GM23248 (cell line): Measurements from ENCODE around the gene VCL. TPM values are rescaled to one million over a fixed set of nuclear protein-coding genes. Genes with fewer than 3 reads are reported as not detected.

ENCODE experiments used
- DNase-seq: peaks from one replicate; pipeline ENCODE4 v3.0.0-alpha.2; 2015
- H2AFZ ChIP-seq: fragments of 200-600 bp; sonication (generic); 2 replicates; pipeline ENCODE4 v1.6.1; 2016; ENCODE audit warnings: antibody characterized with exemption
- H3F3A ChIP-seq: fragments of 200-600 bp; sonication (generic); 2 replicates; pipeline ENCODE4 v1.6.1; 2016; ENCODE audit warnings: mild to moderate bottlenecking, antibody characterized with exemption, mixed run types; ENCODE audit not compliant: insufficient read depth
- H3K27ac ChIP-seq: fragments of 200-600 bp; sonication (generic); 2 replicates; pipeline ENCODE4 v1.5.1; 2016; ENCODE audit warnings: mild to moderate bottlenecking
- H3K27me3 ChIP-seq: fragments of 200-600 bp; sonication (generic); replicated peaks from 2 replicates; pipeline ENCODE4 v1.6.1; 2016; ENCODE audit warnings: mild to moderate bottlenecking; ENCODE audit not compliant: insufficient read depth
- H3K36me3 ChIP-seq: fragments of 200-600 bp; sonication (generic); 2 replicates; pipeline ENCODE4 v1.6.1; 2016; ENCODE audit warnings: low read depth, mild to moderate bottlenecking
- H3K4me1 ChIP-seq: fragments of 200-600 bp; sonication (generic); 2 replicates; pipeline ENCODE4 v1.6.1; 2016; ENCODE audit warnings: mild to moderate bottlenecking; ENCODE audit not compliant: insufficient read depth
- H3K4me2 ChIP-seq: fragments of 200-600 bp; sonication (generic); one replicate; pipeline ENCODE4 v1.6.1; 2016; ENCODE audit warnings: mild to moderate bottlenecking; ENCODE audit not compliant: unreplicated experiment
- H3K4me3 ChIP-seq: fragments of 200-600 bp; sonication (generic); 2 replicates; pipeline ENCODE4 v1.5.1; 2016; ENCODE audit warnings: mild to moderate bottlenecking
- H3K79me2 ChIP-seq: fragments of 200-600 bp; sonication (generic); 2 replicates; pipeline ENCODE4 v1.6.1; 2016; ENCODE audit warnings: mild to moderate bottlenecking; ENCODE audit not compliant: insufficient read depth
- H3K9ac ChIP-seq: fragments of 200-600 bp; sonication (generic); 2 replicates; pipeline ENCODE4 v1.6.1; 2016; ENCODE audit warnings: mild to moderate bottlenecking
- H3K9me2 ChIP-seq: fragments of 200-600 bp; sonication (generic); 2 replicates; pipeline ENCODE4 v1.6.1; 2016; ENCODE audit warnings: mixed run types, mild to moderate bottlenecking, moderate library complexity; ENCODE audit not compliant: insufficient read depth
- H3K9me3 ChIP-seq: fragments of 200-600 bp; sonication (generic); one replicate; pipeline ENCODE4 v1.6.1; 2017; ENCODE audit warnings: low read depth
- H4K20me1 ChIP-seq: fragments of 200-600 bp; sonication (generic); 2 replicates; pipeline ENCODE4 v1.6.0; 2016; ENCODE audit not compliant: insufficient read depth
- EZH2 ChIP-seq: fragments of 200-600 bp; sonication (generic); IDR thresholded peaks from 2 replicates; pipeline ENCODE4 v1.6.1; 2018; ENCODE audit warnings: antibody characterized with exemption, mild to moderate bottlenecking; ENCODE audit not compliant: insufficient read depth, poor library complexity, severe bottlenecking
- EZH2phosphoT487 ChIP-seq: fragments of 200-600 bp; sonication (generic); IDR thresholded peaks from 2 replicates; pipeline ENCODE4 v1.6.1; 2018; ENCODE audit warnings: antibody characterized with exemption, moderate library complexity, mild to moderate bottlenecking, low read depth; ENCODE audit not compliant: insufficient read depth
- WGBS, 2 experiments: methylation state at CpG; one replicate each; pipeline ENCODE4 v1.1.6; 2015 to 2017; ENCODE audit warnings: low lambda C conversion rate in 2 of 2, low coverage in 1 of 2; ENCODE audit errors: missing lambda C conversion rate in 2 of 2; 5-methylcytosine and 5-hydroxymethylcytosine counted together
- in situ Hi-C: fragments of 300-500 bp; cut with MboI; formaldehyde crosslinking; loops from 2 replicates; pipeline ENCODE4 v1.15.0; 2020
- polyA plus RNA-seq: library from polyadenylated mRNA; unstranded; fragments of >200 nt; fragmentation: Nextera tagmentation; extraction: Ambion mirVana; gene quantifications from 2 replicates; pipeline ENCODE4 v1.2.1, GENCODE V29; 2016
- total RNA-seq: library from RNA; depleted of rRNA; stranded (reverse); fragments of >200 nt; shearing (Covaris generic); gene quantifications from 2 replicates; pipeline ENCODE4 v1.2.3, GENCODE V29; 2014

VCL gene
- total and polyA plus RNA-seq, 2 experiments from 2014 or later = 177 to 235 TPM

- no peak overlapping the region for H3K9ac ChIP-seq
- peaks cover 23% of the 10 kb centered on the region; the same call in 1 of the 2 replicates for H3K4me1 ChIP-seq
- DNase-seq = peak; percentile 72
- H3K27ac ChIP-seq = no peak overlapping the region
- no peaks in the 10 kb centered on the region for H3K27me3 ChIP-seq
- no peaks in the 10 kb centered on the region for H3K9me3 ChIP-seq
- H4K20me1 ChIP-seq = no peaks in the 10 kb centered on the region
- no peak overlapping the region for H2AFZ ChIP-seq
- H3K79me2 ChIP-seq = peaks cover 42% of the 10 kb centered on the region
- H3K4me2 ChIP-seq = no peak overlapping the region
- no peak for TF ChIP-seq EZH2phosphoT487
- TF ChIP-seq EZH2 = no peak
- H3K9me2 ChIP-seq = no peaks in the 10 kb centered on the region
- no peaks in the 10 kb centered on the region for H3F3A ChIP-seq
- no peaks in the 10 kb centered on the region for H3K36me3 ChIP-seq
- in situ Hi-C loops = no loop called here
- WGBS, 2 experiments = 26 to 43% methylated on average over 4 of the region's 4 CpGs
- H3K4me3 ChIP-seq = no peak overlapping the region
These were observed 155.2 kb downstream of the VCL start for GRCh38 chr10:74153123-74153522.

- Histone ChIP-seq H2AFZ (no peak overlapping the region), H3K9ac (no peak overlapping the region), H3K9me3 (no peaks in the 10 kb centered on the region), H3K36me3 (no peaks in the 10 kb centered on the region), H4K20me1 (no peaks in the 10 kb centered on the region), H3K27me3 (no peaks in the 10 kb centered on the region), H3K4me1 (peaks cover 23% of the 10 kb centered on the region; the same call in 1 of the 2 replicates), H3K79me2 (peaks cover 37% of the 10 kb centered on the region), H3K9me2 (no peaks in the 10 kb centered on the region), H3K4me3 (no peak overlapping the region), H3K27ac (no peak overlapping the region), H3F3A (no peaks in the 10 kb centered on the region), H3K4me2 (no peak overlapping the region)
- TF ChIP-seq EZH2phosphoT487 (no peak), EZH2 (no peak)
- in situ Hi-C loops = no loop called here
- DNase-seq = no peak
- whole genome bisulfite sequencing, 2 experiments = 93 to 98% methylated on average over 4 of the region's 4 CpGs
These were observed 155.8 kb downstream of the VCL start for GRCh38 chr10:74153676-74154075.

- H3K27me3 ChIP-seq = no peaks in the 10 kb centered on the region
- 68 to 73% methylated on average over 2 of the region's 2 CpGs for WGBS, 2 experiments
- H3K79me2 ChIP-seq = 0 out of 2 replicates have a peak, but pooled peaks cover 17% of the 10 kb centered on the region
- no peak overlapping the region for H3K4me3 ChIP-seq
- no peak overlapping the region for H2AFZ ChIP-seq
- in situ Hi-C loops = no loop called here
- TF ChIP-seq EZH2 (no peak), EZH2phosphoT487 (no peak)
- H3K27ac ChIP-seq = no peak overlapping the region
- no peaks in the 10 kb centered on the region for H3K36me3 ChIP-seq
- H4K20me1 ChIP-seq = no peaks in the 10 kb centered on the region
- H3K4me1 ChIP-seq = peaks cover 16% of the 10 kb centered on the region; the same call in 1 of the 2 replicates
- H3F3A ChIP-seq = no peaks in the 10 kb centered on the region
- DNase-seq = no peak
- H3K4me2 ChIP-seq = no peak overlapping the region
- no peaks in the 10 kb centered on the region for H3K9me2 ChIP-seq
- no peak overlapping the region for H3K9ac ChIP-seq
- no peaks in the 10 kb centered on the region for H3K9me3 ChIP-seq
These were observed 159.0 kb downstream of the VCL start for GRCh38 chr10:74156919-74157289.

GRCh38 chr10:74160013-74160412 is 162.1 kb downstream of the VCL start:
- no peaks in the 10 kb centered on the region for H3K9me3 ChIP-seq
- no peak overlapping the region for H3K4me3 ChIP-seq
- 0 out of 2 replicates have a peak, but pooled peaks cover 2% of the 10 kb centered on the region for H3K79me2 ChIP-seq
- H3K27me3 ChIP-seq = no peaks in the 10 kb centered on the region
- TF ChIP-seq EZH2 = no peak
- no peak for TF ChIP-seq EZH2phosphoT487
- H3K4me1 ChIP-seq = no peaks in the 10 kb centered on the region
- no peak overlapping the region for H3K27ac ChIP-seq
- H3K4me2 ChIP-seq = no peak overlapping the region
- no peaks in the 10 kb centered on the region for H4K20me1 ChIP-seq
- H2AFZ ChIP-seq = no peak overlapping the region
- WGBS, 2 experiments = 97 to 99% methylated on average over 3 of the region's 3 CpGs
- H3K9me2 ChIP-seq = no peaks in the 10 kb centered on the region
- in situ Hi-C loops = no loop called here
- DNase-seq = no peak
- H3F3A ChIP-seq = no peaks in the 10 kb centered on the region
- no peak overlapping the region for H3K9ac ChIP-seq
- H3K36me3 ChIP-seq = no peaks in the 10 kb centered on the region
